Astrocyte of the hippocampus (primary cell): ENCODE measurements around the gene EFHC1.

ENCODE experiments used
- DNase-seq: peaks from one replicate; pipeline ENCODE4 v3.0.0; 2011; ENCODE audit warnings: low read depth, low spot score

EFHC1 gene

GRCh38 chr6:52517502-52518278, 97.5 kb downstream of the EFHC1 start:
- peak; percentile 97 for DNase-seq

GRCh38 chr6:52518279-52518945, 98.3 kb downstream of the EFHC1 start:
- DNase-seq, result no peak

GRCh38 chr6:52519618-52520017, 99.5 kb downstream of the EFHC1 start:
- DNase-seq, result no peak

- peak; percentile 60 for DNase-seq
These were observed 102.0 kb downstream of the EFHC1 start for GRCh38 chr6:52522151-52522626.

GRCh38 chr6:52522655-52523054, 102.5 kb downstream of the EFHC1 start:
- no peak for DNase-seq

GRCh38 chr6:52523378-52524142, 103.4 kb downstream of the EFHC1 start:
- DNase-seq, result no peak

- DNase-seq, result no peak
These were observed 104.8 kb downstream of the EFHC1 start for GRCh38 chr6:52524918-52525317.

GRCh38 chr6:52526634-52527033, 106.5 kb downstream of the EFHC1 start:
- DNase-seq, result no peak

- DNase-seq, result no peak
These were observed 107.3 kb downstream of the EFHC1 start for GRCh38 chr6:52527436-52527835.

- no peak for DNase-seq
These were observed 109.2 kb downstream of the EFHC1 start for GRCh38 chr6:52529311-52529710.

- DNase-seq, result no peak
These were observed 110.2 kb downstream of the EFHC1 start for GRCh38 chr6:52530351-52530750.

- DNase-seq, result no peak
These were observed 111.3 kb downstream of the EFHC1 start for GRCh38 chr6:52531396-52531795.

- DNase-seq, result no peak
These were observed 111.7 kb downstream of the EFHC1 start for GRCh38 chr6:52531834-52532233.

- DNase-seq, result no peak
These were observed 112.3 kb downstream of the EFHC1 start for GRCh38 chr6:52532457-52532856.

- DNase-seq, result no peak
These were observed 113.3 kb downstream of the EFHC1 start for GRCh38 chr6:52533491-52533890.

GRCh38 chr6:52534363-52534762, 114.2 kb downstream of the EFHC1 start:
- no peak for DNase-seq

- DNase-seq, result no peak
These were observed 114.8 kb downstream of the EFHC1 start for GRCh38 chr6:52534966-52535390.

GRCh38 chr6:52535711-52536423, 115.7 kb downstream of the EFHC1 start:
- no peak for DNase-seq

- no peak for DNase-seq
These were observed 116.3 kb downstream of the EFHC1 start for GRCh38 chr6:52536424-52536916.

- no peak for DNase-seq
These were observed 117.0 kb downstream of the EFHC1 start for GRCh38 chr6:52537001-52537753.
